Activated naive CD4-positive, alpha-beta T cell treated with anti-CD3 and anti-CD28 coated beads for 36 hours (primary cell): ENCODE data around the gene AGBL3. TPM values are rescaled to one million over a fixed set of nuclear protein-coding genes. Genes with fewer than 3 reads are reported as not detected.
A peak's percentile ranks its signal among the peaks of the same experiment; 100 is the strongest.
"Not testable (repeated sequence)": the region's sequence is repeated elsewhere in the genome, so short reads cannot be mapped to it uniquely, and the experiment has no call there.

Source experiments
- CTCF ChIA-PET: fragments of 350-600 bp; sonication (Branson Sonifier 250); formaldehyde crosslinking; loops from one replicate; lab custom pipeline; 2021; ENCODE audit warnings: antibody characterized with exemption; lab: Charles Lee
- DNase-seq: peaks from one replicate; pipeline ENCODE4 v3.0.0-alpha.2; 2020
- H3K27ac Mint-ChIP-seq: one replicate; pipeline ENCODE4 v1.8.0; 2021; ENCODE audit warnings: mild to moderate bottlenecking, mixed read lengths
- H3K27me3 Mint-ChIP-seq: one replicate; pipeline ENCODE4 v1.8.0; 2021; ENCODE audit warnings: low read depth, mixed read lengths
- H3K36me3 Mint-ChIP-seq: one replicate; pipeline ENCODE4 v1.8.0; 2021; ENCODE audit warnings: low read depth, mixed read lengths
- H3K4me1 Mint-ChIP-seq: one replicate; pipeline ENCODE4 v1.8.0; 2021; ENCODE audit warnings: low read depth, mixed read lengths
- H3K4me3 Mint-ChIP-seq: one replicate; pipeline ENCODE4 v1.8.0; 2021; ENCODE audit warnings: mild to moderate bottlenecking, moderate library complexity, mixed read lengths
- H3K9me3 Mint-ChIP-seq: one replicate; pipeline ENCODE4 v1.8.0; 2021; ENCODE audit warnings: mixed read lengths
- intact Hi-C: fragments of 100-400 bp; cut with micrococcal nuclease; formaldehyde crosslinking; loops from one replicate; pipeline ENCODE4 v1.15.1; 2023
- total RNA-seq, 2 experiments: library from RNA; stranded (reverse); gene quantifications; one replicate each; pipeline ENCODE4 v1.2.3, GENCODE V29; 2021

The AGBL3 gene
- total RNA-seq, 2 experiments from 2014 or later, result 2.6 to 3.6 TPM

GRCh38 chr7:135165862-135166261 is 179.6 kb downstream of the AGBL3 start:
- Mint-ChIP-seq H3K4me3 (no peak overlapping the region), H3K36me3 (peaks cover 78% of the 10 kb centered on the region), H3K9me3 (peaks cover 11% of the 10 kb centered on the region), H3K4me1 (peaks cover 46% of the 10 kb centered on the region), H3K27me3 (no peaks in the 10 kb centered on the region), H3K27ac (no peak overlapping the region)
- DNase-seq, result no peak
- intact Hi-C loops, result loop anchor here (5.0 kb wide), 1 partner anchor 849 kb away; the partner anchor contains the start of gene SLC35B4
- CTCF ChIA-PET, result no interaction called here

- H3K4me3 Mint-ChIP-seq, result no peak overlapping the region
- H3K4me1 Mint-ChIP-seq, result peaks cover 45% of the 10 kb centered on the region
- H3K27ac Mint-ChIP-seq, result peak overlapping the region; percentile 95
- H3K9me3 Mint-ChIP-seq, result peaks cover 11% of the 10 kb centered on the region
- H3K36me3 Mint-ChIP-seq, result peaks cover 72% of the 10 kb centered on the region
- no peaks in the 10 kb centered on the region for H3K27me3 Mint-ChIP-seq
- no peak for DNase-seq
- CTCF ChIA-PET, result no interaction called here
- intact Hi-C loops, result loop anchor here (5.0 kb wide), 1 partner anchor 849 kb away; the partner anchor contains the start of gene SLC35B4
Observed at GRCh38 chr7:135166338-135166990, 180.2 kb downstream of the AGBL3 start.

- CTCF ChIA-PET, result interaction anchor here (2.7 to 4.9 kb wide), 2 partner anchors 7 to 20 kb away, joined by 14 to 61 read pairs; partner anchors contain the start of gene TMEM140
- Mint-ChIP-seq H3K9me3 (peaks cover 6% of the 10 kb centered on the region), H3K36me3 (peaks cover 62% of the 10 kb centered on the region), H3K27me3 (no peaks in the 10 kb centered on the region), H3K4me1 (peaks cover 46% of the 10 kb centered on the region), H3K4me3 (peak overlapping the region; percentile 45), H3K27ac (peak overlapping the region; percentile 95)
- intact Hi-C loops, result loop anchor here (5.0 kb wide), 1 partner anchor 850 kb away; the partner anchor contains the start of gene SLC35B4
- DNase-seq, result no peak
Observed at GRCh38 chr7:135167365-135167917, 181.1 kb downstream of the AGBL3 start.

- peak; percentile 66 for DNase-seq
- peak overlapping the region; percentile 89 for H3K4me3 Mint-ChIP-seq
- intact Hi-C loops, result loop anchor here (5.0 kb wide), 1 partner anchor 851 kb away; the partner anchor contains the start of gene SLC35B4
- peak overlapping the region; percentile 95 for H3K27ac Mint-ChIP-seq
- no peaks in the 10 kb centered on the region for H3K27me3 Mint-ChIP-seq
- peaks cover under 1% of the 10 kb centered on the region for H3K9me3 Mint-ChIP-seq
- peaks cover 57% of the 10 kb centered on the region for H3K36me3 Mint-ChIP-seq
- H3K4me1 Mint-ChIP-seq, result peaks cover 46% of the 10 kb centered on the region
- CTCF ChIA-PET, result interaction anchor here (1.0 to 4.9 kb wide), 7 partner anchors 7 to 207 kb away, joined by 3 to 61 read pairs (median 10); partner anchors contain the start of genes AGBL3, TMEM140 and WDR91
Observed at GRCh38 chr7:135168001-135168400, 181.7 kb downstream of the AGBL3 start.

GRCh38 chr7:135168489-135169140 is 182.3 kb downstream of the AGBL3 start:
- no peak for DNase-seq
- CTCF ChIA-PET, result interaction anchor here (0.5 to 4.9 kb wide), 11 partner anchors 8 to 521 kb away, joined by 3 to 61 read pairs (median 3); partner anchors contain the start of genes AGBL3, TMEM140 and WDR91
- H3K4me1 Mint-ChIP-seq, result peaks cover 46% of the 10 kb centered on the region
- no peaks in the 10 kb centered on the region for H3K27me3 Mint-ChIP-seq
- H3K4me3 Mint-ChIP-seq, result peak overlapping the region; percentile 89
- H3K9me3 Mint-ChIP-seq, result no peaks in the 10 kb centered on the region
- intact Hi-C loops, result loop anchor here (1.0 to 5.0 kb wide), 3 partner anchors 8 to 851 kb away; partner anchors contain the start of genes SLC35B4 and TMEM140
- peaks cover 56% of the 10 kb centered on the region for H3K36me3 Mint-ChIP-seq
- peak overlapping the region; percentile 95 for H3K27ac Mint-ChIP-seq

GRCh38 chr7:135169141-135169963 is 183.0 kb downstream of the AGBL3 start:
- H3K36me3 Mint-ChIP-seq, result peaks cover 49% of the 10 kb centered on the region
- peak; percentile 85 for DNase-seq
- H3K27me3 Mint-ChIP-seq, result no peaks in the 10 kb centered on the region
- peak overlapping the region; percentile 95 for H3K27ac Mint-ChIP-seq
- peak overlapping the region; percentile 89 for H3K4me3 Mint-ChIP-seq
- no peaks in the 10 kb centered on the region for H3K9me3 Mint-ChIP-seq
- CTCF ChIA-PET, result interaction anchor here (0.5 to 4.9 kb wide), 11 partner anchors 9 to 522 kb away, joined by 3 to 61 read pairs (median 4); partner anchors contain the start of genes AGBL3, TMEM140 and WDR91
- intact Hi-C loops, result loop anchor here (1.0 to 5.0 kb wide), 3 partner anchors 9 to 852 kb away; partner anchors contain the start of genes SLC35B4 and TMEM140
- peaks cover 43% of the 10 kb centered on the region for H3K4me1 Mint-ChIP-seq

- Mint-ChIP-seq H3K9me3 (no peaks in the 10 kb centered on the region), H3K4me3 (peak overlapping the region; percentile 89), H3K27me3 (no peaks in the 10 kb centered on the region), H3K36me3 (peaks cover 46% of the 10 kb centered on the region), H3K27ac (peak overlapping the region; percentile 95), H3K4me1 (peaks cover 43% of the 10 kb centered on the region)
- intact Hi-C loops, result loop anchor here (1.0 to 5.0 kb wide), 15 partner anchors 10 to 853 kb away; partner anchors contain the start of genes AGBL3, BPGM, SLC35B4 and TMEM140
- DNase-seq, result no peak
- CTCF ChIA-PET, result interaction anchor here (0.6 to 4.9 kb wide), 7 partner anchors 9 to 216 kb away, joined by 3 to 61 read pairs (median 10); partner anchors contain the start of genes AGBL3, TMEM140 and WDR91
Observed at GRCh38 chr7:135169964-135170273, 183.6 kb downstream of the AGBL3 start.

- intact Hi-C loops, result loop anchor here (1.0 to 5.0 kb wide), 12 partner anchors 41 to 738 kb away; partner anchors contain the start of genes AGBL3, BPGM and WDR91
- no peaks in the 10 kb centered on the region for H3K27me3 Mint-ChIP-seq
- CTCF ChIA-PET, result interaction anchor here (0.6 to 4.9 kb wide), 13 partner anchors 8 to 537 kb away, joined by 3 to 61 read pairs (median 4); partner anchors contain the start of genes AGBL3, TMEM140 and WDR91
Observed at GRCh38 chr7:135170274-135170997, 184.1 kb downstream of the AGBL3 start, which contains the start of gene CYREN. CYREN (minus strand) TSS chr7:135170707; CDS start chr7:135168922, 1,785 bp downstream.

GRCh38 chr7:135170998-135171481 is 184.7 kb downstream of the AGBL3 start:
- H3K4me1 Mint-ChIP-seq, result peaks cover 43% of the 10 kb centered on the region
- CTCF ChIA-PET, result interaction anchor here (0.6 to 4.9 kb wide), 13 partner anchors 9 to 705 kb away, joined by 3 to 61 read pairs (median 3); partner anchors contain the start of genes AGBL3, TMEM140 and WDR91
- H3K36me3 Mint-ChIP-seq, result peaks cover 37% of the 10 kb centered on the region
- intact Hi-C loops, result loop anchor here (1.0 to 5.0 kb wide), 12 partner anchors 40 to 738 kb away; partner anchors contain the start of genes AGBL3, BPGM and WDR91
- DNase-seq, H3K9me3 Mint-ChIP-seq, H3K27me3 Mint-ChIP-seq: not testable (repeated sequence)
- peak overlapping the region; percentile 95 for H3K27ac Mint-ChIP-seq
- H3K4me3 Mint-ChIP-seq, result peak overlapping the region; percentile 89

More at GRCh38 chr7:135170274-135170997, 184.1 kb downstream of the AGBL3 start, which contains the start of gene CYREN:
- H3K4me3 Mint-ChIP-seq, result peak within 1 kb of the TSS; percentile 89
- peaks cover 43% of the 10 kb centered on the region for H3K4me1 Mint-ChIP-seq
- peak within 1 kb of the TSS; percentile 95 for H3K27ac Mint-ChIP-seq
- peak; percentile 97 for DNase-seq
- H3K36me3 Mint-ChIP-seq, result peaks cover 42% of the 10 kb centered on the region
- no peaks in the 10 kb centered on the region for H3K9me3 Mint-ChIP-seq
